SK-N-MC (cell line): ENCODE measurements around the gene BTNL9.
"Not testable (repeated sequence)": the region's sequence is repeated elsewhere in the genome, so short reads cannot be mapped to it uniquely, and the experiment has no call there.

Experiments
- FOXP2 ChIP-seq: optimal IDR thresholded peaks from 2 replicates; pipeline ENCODE3; 2011; ENCODE audit warnings: mild to moderate bottlenecking, moderate library complexity; ENCODE audit not compliant: insufficient read depth; ENCODE audit errors: extremely low read length, control extremely low read depth
- POLR2AphosphoS5 ChIP-seq: IDR thresholded peaks from 2 replicates; pipeline ENCODE4 v1.6.1; 2012; ENCODE audit warnings: mild to moderate bottlenecking, low read depth, low read length, borderline replicate concordance

DNA sequence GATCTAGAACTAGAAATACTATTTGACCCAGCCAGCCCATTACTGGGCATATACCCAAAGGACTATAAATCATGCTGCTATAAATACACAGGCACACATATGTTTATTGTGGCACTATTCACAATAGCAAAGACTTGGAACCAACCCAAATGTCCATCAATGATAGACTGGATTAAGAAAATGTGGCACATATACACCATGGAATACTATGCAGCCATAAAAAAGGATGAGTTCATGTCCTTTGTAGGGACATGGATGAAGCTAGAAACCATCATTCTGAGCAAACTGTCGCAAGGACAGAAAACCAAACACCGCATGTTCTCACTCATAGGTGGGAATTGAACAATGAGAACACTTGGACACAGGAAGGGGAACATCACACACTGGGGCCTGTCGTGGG is 55.1 kb downstream of the BTNL9 start:
- not testable (repeated sequence) for TF ChIP-seq POLR2AphosphoS5, FOXP2
